Astrocyte (in vitro differentiated cells and primary cell): Measurements from ENCODE around the gene LAMA4. TPM values are rescaled to one million over a fixed set of nuclear protein-coding genes. Genes with fewer than 3 reads are reported as not detected.

ENCODE experiments used
- DNase-seq: peaks from one replicate; pipeline ENCODE4 v3.0.0-alpha.2; 2010; ENCODE audit warnings: low read depth
- FAIRE-seq: peaks from 2 replicates; lab custom pipeline; 2011; peaks lifted over from hg19 to GRCh38; lab: Jason Lieb, UNC
- H2AFZ ChIP-seq: 2 replicates; pipeline ENCODE4 v1.6.0; 2012; ENCODE audit warnings: low read depth, low read length, inconsistent platforms
- H3K27ac ChIP-seq: 2 replicates; pipeline ENCODE4 v1.5.1; 2011; ENCODE audit warnings: low read depth, low read length, inconsistent platforms
- H3K27me3 ChIP-seq: 2 replicates; pipeline ENCODE4 v1.6.0; 2011; ENCODE audit warnings: low read length, inconsistent platforms; ENCODE audit not compliant: insufficient read depth
- H3K36me3 ChIP-seq: 2 replicates; pipeline ENCODE4 v1.5.1; 2011; ENCODE audit warnings: low read length, inconsistent platforms; ENCODE audit not compliant: insufficient read depth
- H3K4me1 ChIP-seq: 2 replicates; pipeline ENCODE4 v1.5.1; 2011; ENCODE audit warnings: low read length, inconsistent platforms; ENCODE audit not compliant: insufficient read depth
- H3K4me2 ChIP-seq: 2 replicates; pipeline ENCODE4 v1.6.0; 2012; ENCODE audit warnings: low read length, inconsistent platforms
- H3K4me3 ChIP-seq: 2 replicates; pipeline ENCODE4 v1.5.1; 2011; ENCODE audit warnings: low read depth, mild to moderate bottlenecking, low read length, inconsistent platforms; ENCODE audit not compliant: insufficient read depth
- H3K79me2 ChIP-seq: 2 replicates; pipeline ENCODE4 v1.6.0; 2012; ENCODE audit warnings: mild to moderate bottlenecking, low read length, inconsistent platforms; ENCODE audit not compliant: insufficient read depth
- H3K9ac ChIP-seq: 2 replicates; pipeline ENCODE4 v1.6.0; 2012; ENCODE audit warnings: mild to moderate bottlenecking, low read length, inconsistent platforms
- H3K9me3 ChIP-seq: 2 replicates; pipeline ENCODE4 v1.5.1; 2012; ENCODE audit warnings: low read depth, mild to moderate bottlenecking, low read length, inconsistent platforms; ENCODE audit not compliant: insufficient read depth
- H4K20me1 ChIP-seq: 2 replicates; pipeline ENCODE4 v1.6.0; 2012; ENCODE audit warnings: low read length, inconsistent platforms; ENCODE audit not compliant: insufficient read depth
- H3K27ac Mint-ChIP-seq: one replicate; pipeline ENCODE4 v1.8.0; 2021; ENCODE audit warnings: mild to moderate bottlenecking, mixed read lengths; ENCODE audit not compliant: unreplicated experiment
- H3K27me3 Mint-ChIP-seq: one replicate; pipeline ENCODE4 v1.8.0; 2021; ENCODE audit warnings: low read depth, mixed read lengths; ENCODE audit not compliant: unreplicated experiment
- H3K36me3 Mint-ChIP-seq: one replicate; pipeline ENCODE4 v1.8.0; 2021; ENCODE audit warnings: low read depth, mixed read lengths; ENCODE audit not compliant: unreplicated experiment
- H3K4me1 Mint-ChIP-seq: one replicate; pipeline ENCODE4 v1.8.0; 2021; ENCODE audit warnings: low read depth, mixed read lengths; ENCODE audit not compliant: unreplicated experiment
- H3K4me3 Mint-ChIP-seq: one replicate; pipeline ENCODE4 v1.8.0; 2021; ENCODE audit warnings: mild to moderate bottlenecking, moderate library complexity, mixed read lengths; ENCODE audit not compliant: unreplicated experiment
- H3K9me3 Mint-ChIP-seq: one replicate; pipeline ENCODE4 v1.8.0; 2021; ENCODE audit warnings: mild to moderate bottlenecking, mixed read lengths; ENCODE audit not compliant: unreplicated experiment
- CTCF ChIP-seq: IDR thresholded peaks from 2 replicates; pipeline ENCODE4 v1.5.1; 2011; ENCODE audit warnings: low read depth, mild to moderate bottlenecking, inconsistent platforms, low read length, moderate library complexity; ENCODE audit not compliant: insufficient read depth
- EZH2 ChIP-seq: IDR thresholded peaks from 2 replicates; pipeline ENCODE4 v1.6.1; 2012; ENCODE audit warnings: mild to moderate bottlenecking, low read length, inconsistent platforms; ENCODE audit not compliant: insufficient read depth
- total RNA-seq: library from RNA; stranded (reverse); gene quantifications from 2 replicates; pipeline ENCODE4 v1.2.1, GENCODE V29; 2021

The LAMA4 gene
- total RNA-seq, 1 donor from 2014 or later: 2.0 TPM

- H3K4me1 ChIP-seq: no peaks in the 10 kb centered on the region
- no peaks in the 10 kb centered on the region for H4K20me1 ChIP-seq
- H3K36me3 ChIP-seq: peaks cover 27% of the 10 kb centered on the region
- H2AFZ ChIP-seq: no peak overlapping the region
- H3K9me3 Mint-ChIP-seq: no peaks in the 10 kb centered on the region
- H3K9me3 ChIP-seq: no peaks in the 10 kb centered on the region
- H3K27ac ChIP-seq: no peak overlapping the region
- no peaks in the 10 kb centered on the region for H3K36me3 Mint-ChIP-seq
- FAIRE-seq (no peak), DNase-seq (no peak)
- H3K9ac ChIP-seq: no peak overlapping the region
- no peaks in the 10 kb centered on the region for H3K79me2 ChIP-seq
- H3K4me2 ChIP-seq: no peak overlapping the region
- peaks cover 15% of the 10 kb centered on the region for H3K4me1 Mint-ChIP-seq
- no peak for TF ChIP-seq EZH2
- TF ChIP-seq CTCF: no peak
- H3K27me3 ChIP-seq: no peaks in the 10 kb centered on the region
- no peak overlapping the region for H3K4me3 Mint-ChIP-seq
- H3K27me3 Mint-ChIP-seq: no peaks in the 10 kb centered on the region
- H3K27ac Mint-ChIP-seq: no peak overlapping the region
- no peak overlapping the region for H3K4me3 ChIP-seq
These were observed 81.1 kb downstream of the LAMA4 start for GRCh38 chr6:112173221-112173804.

- Histone ChIP-seq H3K79me2 (no peaks in the 10 kb centered on the region), H3K4me3 (no peak overlapping the region), H4K20me1 (no peaks in the 10 kb centered on the region), H3K4me1 (no peaks in the 10 kb centered on the region), H3K27me3 (no peaks in the 10 kb centered on the region), H2AFZ (no peak overlapping the region), H3K27ac (no peak overlapping the region), H3K9me3 (no peaks in the 10 kb centered on the region), H3K4me2 (no peak overlapping the region), H3K9ac (no peak overlapping the region), H3K36me3 (peaks cover 27% of the 10 kb centered on the region)
- Mint-ChIP-seq H3K4me1 (peaks cover 15% of the 10 kb centered on the region), H3K27me3 (no peaks in the 10 kb centered on the region), H3K9me3 (no peaks in the 10 kb centered on the region), H3K4me3 (no peak overlapping the region), H3K36me3 (no peaks in the 10 kb centered on the region), H3K27ac (no peak overlapping the region)
- DNase-seq: no peak
- TF ChIP-seq CTCF (no peak), EZH2 (no peak)
- no peak for FAIRE-seq
These were observed 81.8 kb downstream of the LAMA4 start for GRCh38 chr6:112172540-112172939.

- Mint-ChIP-seq H3K27me3 (no peaks in the 10 kb centered on the region), H3K4me3 (no peak overlapping the region), H3K36me3 (no peaks in the 10 kb centered on the region), H3K4me1 (peaks cover 15% of the 10 kb centered on the region), H3K9me3 (no peaks in the 10 kb centered on the region), H3K27ac (no peak overlapping the region)
- no peaks in the 10 kb centered on the region for H3K9me3 ChIP-seq
- no peak for TF ChIP-seq CTCF
- no peak for TF ChIP-seq EZH2
- DNase-seq (no peak), FAIRE-seq (no peak)
- H3K4me3 ChIP-seq: no peak overlapping the region
- H3K4me1 ChIP-seq: no peaks in the 10 kb centered on the region
- H3K27ac ChIP-seq: no peak overlapping the region
- no peaks in the 10 kb centered on the region for H4K20me1 ChIP-seq
- no peak overlapping the region for H3K4me2 ChIP-seq
- H3K79me2 ChIP-seq: no peaks in the 10 kb centered on the region
- H3K36me3 ChIP-seq: peaks cover 33% of the 10 kb centered on the region
- H3K27me3 ChIP-seq: no peaks in the 10 kb centered on the region
- no peak overlapping the region for H2AFZ ChIP-seq
- H3K9ac ChIP-seq: no peak overlapping the region
These were observed 84.8 kb downstream of the LAMA4 start for GRCh38 chr6:112169541-112169940.
